GM12872 (cell line): ENCODE data around the gene LYZL1.

ENCODE experiments used
- TF ChIP-seq, protein P1 (sequence below): IDR thresholded peaks from 3 replicates; pipeline ENCODE4 v1.5.1; 2011; ENCODE audit warnings: low read depth, mild to moderate bottlenecking, low read length, moderate library complexity; ENCODE audit not compliant: insufficient read depth

The LYZL1 gene

GRCh38 chr10:29356931-29357330, 68.1 kb downstream of the LYZL1 start:
- TF ChIP-seq, protein P1, sequence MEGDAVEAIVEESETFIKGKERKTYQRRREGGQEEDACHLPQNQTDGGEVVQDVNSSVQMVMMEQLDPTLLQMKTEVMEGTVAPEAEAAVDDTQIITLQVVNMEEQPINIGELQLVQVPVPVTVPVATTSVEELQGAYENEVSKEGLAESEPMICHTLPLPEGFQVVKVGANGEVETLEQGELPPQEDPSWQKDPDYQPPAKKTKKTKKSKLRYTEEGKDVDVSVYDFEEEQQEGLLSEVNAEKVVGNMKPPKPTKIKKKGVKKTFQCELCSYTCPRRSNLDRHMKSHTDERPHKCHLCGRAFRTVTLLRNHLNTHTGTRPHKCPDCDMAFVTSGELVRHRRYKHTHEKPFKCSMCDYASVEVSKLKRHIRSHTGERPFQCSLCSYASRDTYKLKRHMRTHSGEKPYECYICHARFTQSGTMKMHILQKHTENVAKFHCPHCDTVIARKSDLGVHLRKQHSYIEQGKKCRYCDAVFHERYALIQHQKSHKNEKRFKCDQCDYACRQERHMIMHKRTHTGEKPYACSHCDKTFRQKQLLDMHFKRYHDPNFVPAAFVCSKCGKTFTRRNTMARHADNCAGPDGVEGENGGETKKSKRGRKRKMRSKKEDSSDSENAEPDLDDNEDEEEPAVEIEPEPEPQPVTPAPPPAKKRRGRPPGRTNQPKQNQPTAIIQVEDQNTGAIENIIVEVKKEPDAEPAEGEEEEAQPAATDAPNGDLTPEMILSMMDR, result no peak

DNA sequence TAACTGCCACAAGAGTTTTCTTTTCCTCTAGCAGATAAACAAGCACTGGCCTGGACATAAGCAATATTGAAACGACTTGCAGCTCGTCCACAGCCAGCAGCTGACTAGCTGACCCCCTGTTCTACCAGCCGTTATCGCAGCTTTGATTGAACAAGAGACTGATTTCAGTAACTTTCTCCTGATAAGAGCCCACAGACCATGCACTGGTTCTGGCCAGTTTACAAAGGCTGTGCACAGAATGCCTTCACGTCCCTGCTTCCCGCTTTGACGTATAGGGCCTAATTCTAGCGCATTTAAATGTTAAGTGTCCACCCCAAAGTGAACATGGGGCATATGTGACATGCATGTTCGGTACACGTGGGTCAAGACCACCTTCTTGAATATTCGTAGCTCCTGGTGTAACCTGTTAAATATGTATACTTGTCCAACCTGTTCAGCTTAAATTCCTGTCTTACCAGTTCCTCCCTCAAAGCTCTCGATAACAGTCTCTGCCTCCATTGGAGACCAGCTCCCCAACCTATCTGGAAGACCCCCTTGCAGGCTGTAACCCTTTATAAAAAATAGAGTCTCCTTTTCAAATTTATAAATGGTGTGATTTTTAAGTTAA, 69.2 kb downstream of the LYZL1 start:
- TF ChIP-seq, protein P1, result no peak
